ENCODE measurements around the gene PPFIA1. TPM values are rescaled to one million over a fixed set of nuclear protein-coding genes. Genes with fewer than 3 reads are reported as not detected.

PPFIA1 gene
- polyA plus RNA-seq, 4 donors: 41.0 to 63.0 (median 49.5) TPM

DNA sequence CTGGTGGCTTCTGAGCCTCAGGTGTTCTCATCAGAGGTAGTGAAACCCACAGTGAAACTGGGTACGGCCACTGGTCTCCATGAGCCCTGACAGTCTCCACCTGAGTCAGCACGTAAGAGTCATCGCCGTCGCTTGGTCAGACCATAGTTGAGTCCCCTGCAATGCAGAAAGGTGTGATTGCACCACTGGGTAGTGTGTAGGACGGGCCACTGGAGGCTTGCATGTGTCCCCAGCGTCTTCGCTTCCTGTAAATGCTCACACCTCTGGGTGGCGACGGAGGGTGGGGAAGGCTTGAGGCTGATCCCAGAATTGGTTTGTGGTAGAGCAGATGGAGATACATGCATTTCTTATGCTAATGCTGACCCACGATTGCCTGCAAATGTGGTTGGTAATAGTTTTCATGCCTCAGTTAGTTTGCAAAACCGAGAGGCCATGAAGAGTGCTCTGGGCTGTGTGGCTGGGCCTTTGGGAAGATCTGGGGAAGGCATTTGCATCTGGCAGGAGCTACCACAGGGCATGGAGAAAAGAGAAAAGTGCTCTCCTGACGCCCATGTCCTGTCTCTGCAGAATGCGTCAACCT, 154.4 kb downstream of the PPFIA1 start:
- DNase-seq (ENCODE audit: low read depth in 4 of 4, low spot score in 2 of 4): no peak

DNA sequence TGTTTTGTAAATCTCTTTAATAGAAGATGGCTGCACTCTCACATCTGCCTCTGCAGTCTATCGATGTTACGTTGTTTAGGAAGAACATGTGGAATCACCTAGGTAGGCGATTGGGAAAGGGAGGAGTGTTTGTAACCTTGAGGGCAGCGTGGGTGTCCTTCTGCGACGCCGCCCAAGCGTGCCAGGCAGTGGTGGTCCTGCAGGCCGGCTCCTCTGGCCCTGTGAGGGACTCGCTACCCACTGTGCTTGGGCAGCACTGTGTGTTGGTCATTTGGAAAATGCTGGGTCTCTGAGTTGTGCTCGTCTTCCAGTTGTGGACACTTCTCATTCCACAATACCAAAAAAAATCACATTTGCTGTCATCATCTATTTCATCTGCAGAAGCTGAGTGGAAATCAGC, 156.9 kb downstream of the PPFIA1 start:
- no peak for DNase-seq (ENCODE audit: low read depth in 4 of 4, low spot score in 2 of 4)

DNA sequence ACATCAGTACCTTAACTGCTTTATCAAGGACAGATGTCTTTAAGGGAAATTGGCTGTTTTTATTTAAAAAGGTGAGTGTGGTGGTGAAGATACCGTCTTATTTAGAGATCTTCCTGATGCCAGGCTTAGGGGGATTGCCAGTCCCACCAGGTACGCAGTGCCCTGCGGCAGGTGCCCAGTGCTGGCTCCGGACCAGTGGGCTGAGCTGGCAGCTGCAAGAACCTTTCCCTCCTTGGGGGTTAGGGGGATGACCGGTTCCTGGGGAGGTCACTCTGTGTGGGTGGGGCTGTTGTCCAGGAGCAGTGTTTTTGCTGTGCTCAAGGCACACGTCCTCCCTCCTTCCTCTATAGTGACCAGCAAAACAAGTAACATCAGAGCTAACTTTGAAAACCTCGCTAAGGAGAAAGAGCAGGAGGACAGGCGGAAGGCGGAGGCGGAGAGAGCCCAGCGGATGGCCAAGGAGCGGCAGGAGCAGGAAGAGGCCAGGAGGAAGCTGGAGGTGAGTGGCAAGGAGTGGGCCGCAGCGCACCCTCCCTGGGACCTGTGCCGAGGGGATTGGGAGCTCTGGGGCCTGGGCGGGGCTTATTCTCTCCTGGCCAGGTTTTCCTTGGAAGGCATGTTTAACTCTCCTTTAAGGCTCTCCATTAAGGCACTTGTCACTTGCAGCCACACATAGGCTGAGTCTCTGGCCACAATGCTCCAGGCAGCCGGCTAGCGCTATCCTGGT, 158.4 kb downstream of the PPFIA1 start:
- no peak for DNase-seq (ENCODE audit: low read depth in 4 of 4, low spot score in 2 of 4)

DNA sequence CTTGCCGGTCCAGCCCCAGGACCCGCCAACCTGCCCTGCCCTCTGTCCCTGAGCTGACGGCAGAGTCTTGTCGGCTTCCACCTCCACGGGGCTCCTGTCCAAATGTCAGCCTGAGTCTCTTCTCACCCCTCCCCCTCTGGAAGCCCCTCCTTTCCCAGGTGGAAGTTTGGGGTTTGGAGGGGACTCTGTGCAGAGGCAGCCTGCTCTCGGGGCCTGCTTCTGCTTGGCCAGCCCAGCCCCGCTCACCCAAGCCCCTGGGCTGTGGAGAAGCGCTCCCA, 158.9 kb downstream of the PPFIA1 start:
- no peak for DNase-seq (ENCODE audit: low read depth in 4 of 4, low spot score in 2 of 4)

DNA sequence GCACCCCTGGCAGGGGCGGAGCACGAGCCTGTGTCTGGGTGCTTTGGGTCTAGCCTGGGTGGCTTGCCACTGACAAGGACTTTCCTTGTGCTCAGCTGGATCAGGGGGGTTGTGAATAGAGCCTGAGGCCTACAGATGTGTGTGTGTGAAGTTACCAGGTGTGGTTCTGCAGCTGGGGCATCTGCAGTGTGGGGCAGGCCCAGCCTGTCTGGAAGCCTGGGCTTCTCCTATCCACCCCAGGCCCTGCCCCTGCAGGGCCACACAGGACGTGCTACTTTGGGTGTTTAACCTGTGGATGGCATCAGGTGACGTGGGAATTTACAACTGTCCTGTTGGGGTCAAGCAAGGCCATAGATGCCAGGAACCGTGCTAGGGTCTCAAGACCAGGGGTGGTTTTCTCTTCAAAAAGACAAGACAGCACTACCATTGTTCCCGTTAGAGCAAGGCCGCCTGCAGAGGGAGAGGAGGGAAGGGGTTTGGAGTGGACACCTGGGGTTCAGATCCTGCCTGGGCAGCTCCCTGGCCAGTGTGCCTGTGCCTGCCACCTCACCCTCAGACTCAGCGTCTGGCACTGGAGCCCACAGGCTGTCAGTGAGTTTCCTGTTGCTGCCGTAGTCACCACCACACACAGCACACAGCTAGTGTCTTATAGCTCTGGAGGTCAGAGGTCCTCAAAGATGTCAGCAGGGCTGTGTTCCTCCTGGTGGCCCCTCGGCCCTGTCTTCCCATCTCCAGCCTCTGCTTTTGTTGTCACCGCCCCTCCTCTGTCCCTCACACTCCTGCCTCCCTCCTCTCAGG, 159.4 kb downstream of the PPFIA1 start:
- DNase-seq (ENCODE audit: low read depth in 4 of 4, low spot score in 2 of 4): no peak

DNA sequence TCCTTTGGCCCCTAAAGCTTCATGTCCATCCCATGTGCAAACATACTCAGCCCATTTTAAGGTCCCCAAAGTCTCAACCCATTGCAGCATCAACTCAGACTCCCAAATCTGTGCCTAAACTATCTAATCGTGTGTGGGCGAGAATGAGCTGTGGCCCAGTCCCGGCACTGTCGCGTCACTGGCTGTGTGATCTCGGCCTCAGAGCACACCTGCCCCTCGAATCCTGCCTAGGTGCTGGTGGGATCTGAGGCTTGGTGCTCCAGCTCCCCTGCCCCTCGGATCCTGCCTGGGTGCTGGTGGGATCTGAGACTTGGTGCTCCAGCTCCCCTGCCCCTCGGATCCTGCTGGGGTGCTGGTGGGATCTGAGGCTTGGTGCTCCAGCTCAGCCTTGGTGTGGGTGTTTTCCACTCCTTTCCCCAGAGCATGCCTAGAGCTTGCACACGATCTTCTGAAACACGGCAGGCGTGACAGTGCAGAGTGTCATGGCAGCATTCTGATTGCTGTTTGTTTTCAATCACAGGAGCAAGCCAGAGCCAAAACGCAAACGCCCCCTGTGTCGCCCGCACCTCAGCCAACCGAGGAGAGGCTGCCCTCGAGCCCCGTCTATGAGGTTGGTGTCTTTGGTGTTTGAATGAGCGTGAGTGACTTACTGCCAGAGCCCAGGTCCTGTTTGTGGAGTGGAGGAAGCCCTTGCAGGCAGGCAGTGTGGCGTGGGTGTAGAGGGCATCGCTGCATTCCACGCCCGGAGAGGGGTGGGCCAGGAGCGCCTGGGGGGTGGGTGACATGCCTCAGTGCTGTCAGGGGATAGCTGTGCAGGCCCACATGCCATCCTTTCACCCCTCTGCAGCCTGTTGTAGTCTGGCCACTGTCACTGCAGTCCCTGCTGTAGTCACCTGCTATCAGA, 160.4 kb downstream of the PPFIA1 start:
- DNase-seq (ENCODE audit: low read depth in 4 of 4, low spot score in 2 of 4): no peak

DNA sequence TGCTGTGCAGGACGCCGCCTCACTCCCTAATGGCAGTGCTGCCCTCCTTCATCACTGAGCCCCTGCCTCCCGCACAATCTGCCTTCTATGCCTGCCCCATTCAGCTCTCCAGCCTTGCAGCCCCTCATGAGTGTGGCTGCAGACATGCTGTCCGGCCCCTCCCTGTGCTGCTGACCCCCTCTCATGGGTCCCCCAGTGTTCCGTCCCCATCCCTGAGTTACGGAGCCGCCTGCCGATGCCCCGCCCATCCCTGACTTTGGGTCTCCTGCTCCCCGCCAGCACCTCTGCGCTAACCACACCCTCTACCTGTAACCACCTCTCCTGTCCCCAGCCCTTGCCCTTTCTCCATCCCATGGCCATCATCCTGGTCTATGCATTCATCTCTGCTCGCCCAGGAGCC, 161.1 kb downstream of the PPFIA1 start:
- DNase-seq (ENCODE audit: low read depth in 4 of 4, low spot score in 2 of 4): no peak

DNA sequence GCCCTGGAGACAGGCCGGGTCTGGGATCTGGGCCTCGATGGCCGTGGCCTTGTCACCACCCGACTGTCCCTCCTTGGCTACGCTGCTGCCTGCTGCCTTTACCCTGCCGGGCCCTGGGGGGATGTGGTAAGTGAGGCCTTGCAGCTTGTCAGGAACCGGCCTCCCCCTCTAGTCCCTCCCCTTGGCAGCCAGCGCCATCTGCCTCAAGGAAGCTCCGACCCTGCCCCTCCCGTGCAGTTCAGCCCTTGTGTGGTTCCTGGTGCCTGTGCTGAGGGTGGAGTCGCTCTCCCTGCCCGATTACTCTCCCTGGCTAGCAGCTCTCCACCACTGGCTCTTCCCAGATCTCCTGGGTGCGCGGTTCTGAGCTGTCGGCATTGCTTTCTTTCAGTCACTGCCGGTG, 161.6 kb downstream of the PPFIA1 start:
- no peak for DNase-seq (ENCODE audit: low read depth in 4 of 4, low spot score in 2 of 4)

GRCh38 chr11:70432580-70432979, 162.1 kb downstream of the PPFIA1 start:
- DNase-seq (ENCODE audit: low read depth in 4 of 4, low spot score in 2 of 4): no peak

DNA sequence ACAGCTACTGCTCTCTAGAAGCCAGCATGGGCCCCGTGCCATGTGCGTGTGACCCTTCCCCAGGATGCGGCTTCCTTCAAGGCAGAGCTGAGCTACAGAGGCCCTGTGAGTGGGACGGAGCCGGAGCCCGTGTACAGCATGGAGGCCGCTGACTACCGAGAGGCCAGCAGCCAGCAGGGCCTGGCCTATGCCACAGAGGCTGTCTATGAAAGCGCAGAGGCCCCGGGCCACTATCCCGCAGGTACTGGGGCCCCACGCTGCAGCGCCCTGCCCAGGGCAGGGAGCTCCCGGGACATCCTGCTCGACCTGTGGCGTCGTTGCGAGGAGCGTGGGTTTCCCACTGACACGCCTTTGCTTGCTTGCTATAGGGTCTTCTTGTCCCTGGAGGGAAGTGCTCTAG, 162.5 kb downstream of the PPFIA1 start:
- no peak for DNase-seq (ENCODE audit: low read depth in 4 of 4, low spot score in 2 of 4)

DNA sequence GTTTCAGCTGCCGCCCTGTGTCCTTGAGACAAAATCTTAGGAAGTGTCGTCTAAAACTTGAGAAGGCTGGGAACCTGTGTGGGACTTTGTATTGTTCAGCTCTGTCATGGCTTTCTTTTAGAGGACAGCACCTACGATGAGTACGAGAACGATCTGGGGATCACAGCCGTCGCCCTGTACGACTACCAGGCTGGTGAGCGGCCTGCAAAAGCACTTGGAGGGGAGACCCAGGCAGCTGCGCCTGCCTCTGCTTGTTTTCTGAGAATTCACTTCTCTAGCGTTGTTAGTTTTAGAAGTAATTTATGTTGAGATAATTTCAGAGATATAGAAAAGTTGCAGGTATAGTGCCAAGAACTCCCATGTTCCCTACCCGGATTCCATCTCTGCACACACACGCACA, 163.0 kb downstream of the PPFIA1 start:
- DNase-seq (ENCODE audit: low read depth in 4 of 4, low spot score in 2 of 4): no peak

Other genes starting within 250 kb of the PPFIA1 start
- gene ANO1, start 192.4 kb upstream of the PPFIA1 start, polyA plus RNA-seq (ENCODE audit: insufficient read length in 4 of 4): 10 to 100 TPM; 10.1 to 25.0 (median 14.7) TPM
- gene FADD, start 67.4 kb upstream of the PPFIA1 start, polyA plus RNA-seq (ENCODE audit: insufficient read length in 4 of 4): 10 to 100 TPM; 14.2 to 22.4 (median 18.0) TPM
- gene CTTN, start 127.8 kb downstream of the PPFIA1 start, polyA plus RNA-seq (ENCODE audit: insufficient read length in 4 of 4): 100 to 1,000 TPM; 128 to 241 (median 190) TPM